GM18951 (cell line): ENCODE data around the gene RSRC2.
"Not testable (repeated sequence)": the region's sequence is repeated elsewhere in the genome, so short reads cannot be mapped to it uniquely, and the experiment has no call there.

Experiments
- POLR2A ChIP-seq: IDR thresholded peaks from 4 replicates; pipeline ENCODE4 v1.6.1; 2011; ENCODE audit warnings: mild to moderate bottlenecking; ENCODE audit not compliant: insufficient read length, insufficient read depth; ENCODE audit errors: extremely low read depth
- in situ Hi-C: fragments of 300-500 bp; cut with MboI; formaldehyde crosslinking; loops from one replicate; pipeline ENCODE4 v1.12.0; 2022; ENCODE audit warnings: low sequenced_read_pairs, mixed read lengths, inconsistent platforms; ENCODE audit not compliant: unreplicated experiment

The RSRC2 gene

GRCh38 chr12:122486805-122487426 is 39.8 kb downstream of the RSRC2 start:
- in situ Hi-C loops, result no loop called here
- no peak for TF ChIP-seq POLR2A

- in situ Hi-C loops, result not testable (repeated sequence)
Observed at GRCh38 chr12:122486360-122486759, 40.4 kb downstream of the RSRC2 start.

- in situ Hi-C loops, result not testable (repeated sequence)
Observed at GRCh38 chr12:122484385-122484784, 42.4 kb downstream of the RSRC2 start.

GRCh38 chr12:122483969-122484368 is 42.8 kb downstream of the RSRC2 start:
- in situ Hi-C loops, result no loop called here
- no peak for TF ChIP-seq POLR2A

- no peak for TF ChIP-seq POLR2A
- in situ Hi-C loops, result no loop called here
Observed at GRCh38 chr12:122481861-122482260, 44.9 kb downstream of the RSRC2 start.

GRCh38 chr12:122480753-122481152 is 46.0 kb downstream of the RSRC2 start:
- in situ Hi-C loops, result no loop called here
- no peak for TF ChIP-seq POLR2A

GRCh38 chr12:122474324-122474716 is 52.4 kb downstream of the RSRC2 start:
- no peak for TF ChIP-seq POLR2A
- in situ Hi-C loops, result loop anchor here (5.0 kb wide), 1 partner anchor 77 kb away; no protein-coding TSS in a partner anchor

GRCh38 chr12:122473543-122474323 is 53.0 kb downstream of the RSRC2 start:
- TF ChIP-seq POLR2A, result no peak
- in situ Hi-C loops, result loop anchor here (5.0 kb wide), 1 partner anchor 76 kb away; no protein-coding TSS in a partner anchor

GRCh38 chr12:122471324-122472226 is 55.2 kb downstream of the RSRC2 start:
- in situ Hi-C loops, result loop anchor here (5.0 kb wide), 1 partner anchor 74 kb away; no protein-coding TSS in a partner anchor
- no peak for TF ChIP-seq POLR2A

GRCh38 chr12:122470576-122470975 is 56.2 kb downstream of the RSRC2 start:
- in situ Hi-C loops, result loop anchor here (5.0 kb wide), 1 partner anchor 73 kb away; no protein-coding TSS in a partner anchor

- in situ Hi-C loops, result loop anchor here (5.0 kb wide), 1 partner anchor 73 kb away; no protein-coding TSS in a partner anchor
Observed at GRCh38 chr12:122469856-122470255, 56.9 kb downstream of the RSRC2 start.

GRCh38 chr12:122467983-122468382 is 58.8 kb downstream of the RSRC2 start:
- no peak for TF ChIP-seq POLR2A
- in situ Hi-C loops, result no loop called here

GRCh38 chr12:122464317-122465042 is 62.3 kb downstream of the RSRC2 start:
- in situ Hi-C loops, result not testable (repeated sequence)
